Activated naive CD4-positive, alpha-beta T cell treated with Interleukin-2 at 50 U/mL for 16 hours (primary cell): ENCODE data around the gene PFN4.
A peak's percentile ranks its signal among the peaks of the same experiment; 100 is the strongest.

Experiments
- DNase-seq: peaks from one replicate; pipeline ENCODE4 v3.0.0-alpha.2; 2020

Gene PFN4

DNA sequence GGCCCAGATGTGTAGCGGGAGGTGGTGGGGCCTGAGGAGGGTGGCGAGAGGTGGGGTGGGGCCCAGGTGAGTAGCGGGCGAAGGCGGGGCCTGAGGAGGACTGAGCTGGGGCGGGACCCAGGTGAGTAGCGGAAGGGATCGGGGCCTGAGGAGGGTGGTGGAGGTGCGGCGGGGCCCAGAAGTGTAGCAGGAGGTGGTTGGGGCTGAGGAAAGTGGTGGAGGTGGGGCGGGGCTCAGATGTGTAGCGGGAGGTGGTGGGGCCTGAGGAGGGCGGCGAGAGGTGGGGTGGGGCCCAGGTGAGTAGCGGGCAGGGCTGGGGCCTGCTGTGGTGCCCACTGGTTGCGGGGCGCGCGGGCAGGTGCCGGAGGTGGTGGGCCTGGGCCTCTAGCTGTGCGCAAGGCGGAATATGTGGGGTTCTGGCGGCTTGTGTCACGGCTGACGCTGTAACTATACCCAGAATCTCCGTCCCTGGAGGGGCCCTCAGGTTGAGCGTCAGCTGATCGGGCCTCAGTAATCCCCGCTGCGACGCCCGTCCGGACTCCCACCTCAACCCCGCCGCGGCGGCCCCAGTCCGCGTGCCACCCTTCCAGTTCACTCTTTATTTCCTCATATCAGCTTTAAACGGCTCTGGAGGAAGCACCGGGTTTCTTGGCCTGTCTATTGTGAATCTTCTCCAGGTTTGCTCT is 46.1 kb downstream of the PFN4 start:
- no peak for DNase-seq

DNA sequence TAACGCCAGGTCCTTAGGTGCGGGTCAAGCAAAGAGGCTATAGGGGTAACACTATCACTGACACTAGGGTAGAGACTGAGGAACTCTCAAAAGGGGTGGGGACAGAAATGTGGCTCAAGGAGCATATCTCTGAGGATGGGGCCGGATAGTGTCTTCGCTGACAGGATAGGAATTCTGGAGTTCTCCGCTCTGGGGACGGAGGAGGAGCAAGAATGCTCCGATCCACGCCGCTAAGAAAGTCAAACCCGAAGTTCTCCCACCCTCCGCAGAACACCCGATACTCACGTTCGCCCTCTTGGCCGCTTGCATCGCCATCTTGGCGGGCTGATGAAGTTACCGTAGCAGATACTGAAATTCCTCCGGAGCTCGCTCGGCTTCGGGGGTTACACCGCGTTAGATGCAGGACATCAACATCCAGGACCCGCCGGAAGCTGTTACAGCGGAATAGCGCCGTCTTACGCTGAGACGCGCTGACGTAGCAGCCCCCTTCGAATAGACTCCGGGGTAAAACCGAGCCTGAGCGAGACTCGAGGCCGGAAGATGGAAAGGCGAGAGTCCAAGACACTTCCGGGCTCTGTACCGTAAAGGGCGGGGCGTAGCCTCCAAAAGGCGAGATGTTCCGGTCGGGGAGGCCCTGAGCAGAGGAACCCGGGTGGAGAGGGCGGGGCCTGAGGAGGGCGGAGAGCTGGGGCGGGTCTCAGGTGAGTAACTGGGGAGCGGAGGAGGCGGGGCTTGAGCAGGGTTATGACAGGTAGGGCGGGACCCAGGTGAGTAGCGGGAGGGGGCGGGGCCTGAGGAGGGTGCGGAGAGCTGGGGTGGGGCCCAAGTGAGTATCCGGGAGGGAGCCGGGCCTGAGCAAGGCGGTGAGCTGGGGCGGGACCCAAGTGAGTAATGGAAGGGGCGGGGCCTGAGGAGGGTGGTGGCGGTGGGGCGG is 47.0 kb downstream of the PFN4 start, which contains the start of gene SF3B6:
Gene SF3B6 (minus strand): TSS at position 412 of the 934 bp plus-strand sequence. CDS start 97 bp downstream, at position 315.
- peak; percentile 100 for DNase-seq

DNA sequence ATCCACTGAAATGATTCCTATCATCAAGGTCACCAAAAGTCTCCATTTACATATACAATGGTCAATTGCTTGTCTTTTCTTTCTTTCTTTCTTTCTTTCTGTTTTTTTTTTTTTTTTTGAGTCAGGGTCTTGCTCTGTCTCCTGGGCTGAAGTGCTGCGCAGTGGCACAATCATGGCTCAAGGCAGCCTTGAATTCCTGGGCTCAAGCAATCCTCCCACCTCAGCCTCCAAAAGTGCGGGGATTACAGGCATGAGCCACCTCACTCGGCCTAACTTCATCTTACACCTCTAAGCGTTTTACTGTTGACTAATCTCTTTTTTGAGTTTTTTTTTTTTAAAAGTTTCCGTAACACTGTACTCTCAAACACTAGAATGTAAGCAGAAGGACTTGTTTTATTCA is 47.9 kb downstream of the PFN4 start:
- no peak for DNase-seq

DNA sequence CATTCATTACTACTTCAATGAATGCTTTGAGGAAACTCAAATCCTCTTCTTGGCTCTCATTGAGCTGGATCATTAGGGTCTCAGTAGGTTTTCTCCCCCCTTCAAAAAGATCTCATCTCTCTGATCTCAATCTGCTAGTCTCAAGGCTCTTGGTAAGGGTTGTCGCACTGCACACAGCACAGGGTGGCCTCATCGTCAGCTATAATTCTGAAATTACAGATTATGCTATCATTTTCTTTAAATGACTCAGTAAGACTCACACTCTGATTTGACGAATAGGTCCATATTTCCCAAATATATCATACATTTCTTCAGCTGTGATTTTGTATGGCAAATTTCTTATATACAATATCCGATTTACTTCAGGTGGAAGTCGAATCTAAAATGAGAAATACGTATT is 49.3 kb downstream of the PFN4 start:
- DNase-seq: no peak

DNA sequence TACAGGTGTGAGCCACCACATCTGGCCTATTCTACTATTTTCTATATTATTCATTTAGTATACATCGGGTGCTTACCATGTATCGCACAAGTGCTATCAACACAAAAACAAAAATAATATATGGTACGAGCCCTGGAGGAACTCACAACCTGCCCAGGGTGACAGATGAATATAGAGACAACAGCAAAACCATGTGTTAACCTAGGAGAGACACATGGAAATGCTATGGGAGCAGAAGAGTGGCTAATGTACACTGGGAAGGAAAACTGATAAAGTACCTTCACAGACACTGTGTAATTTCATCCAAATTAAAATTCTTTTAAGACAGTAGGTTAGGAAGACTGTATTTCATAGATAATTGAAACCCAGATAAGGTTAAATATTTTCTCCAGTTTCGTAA is 50.9 kb downstream of the PFN4 start:
- DNase-seq: no peak

DNA sequence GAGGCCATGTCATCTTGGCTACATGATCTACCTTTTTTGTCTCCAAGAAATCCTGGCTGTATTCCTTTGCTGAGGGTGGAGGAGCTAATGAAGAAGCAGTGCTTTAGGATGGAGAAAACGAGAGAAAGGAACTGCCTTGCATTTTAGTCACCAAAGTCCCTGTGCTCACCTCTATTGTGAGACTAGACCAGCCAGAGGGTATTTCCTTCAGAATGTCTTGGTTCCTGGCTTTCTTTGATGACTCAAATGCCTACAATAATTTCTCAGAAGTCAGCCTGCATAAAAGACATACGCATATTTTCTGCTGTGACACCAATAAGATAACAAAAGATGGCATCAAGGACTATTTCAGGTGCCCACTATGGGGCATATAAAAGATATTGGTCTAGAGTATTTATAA is 57.8 kb downstream of the PFN4 start:
- no peak for DNase-seq
